Measurements from ENCODE around the gene CX3CR1.

Gene CX3CR1

DNA sequence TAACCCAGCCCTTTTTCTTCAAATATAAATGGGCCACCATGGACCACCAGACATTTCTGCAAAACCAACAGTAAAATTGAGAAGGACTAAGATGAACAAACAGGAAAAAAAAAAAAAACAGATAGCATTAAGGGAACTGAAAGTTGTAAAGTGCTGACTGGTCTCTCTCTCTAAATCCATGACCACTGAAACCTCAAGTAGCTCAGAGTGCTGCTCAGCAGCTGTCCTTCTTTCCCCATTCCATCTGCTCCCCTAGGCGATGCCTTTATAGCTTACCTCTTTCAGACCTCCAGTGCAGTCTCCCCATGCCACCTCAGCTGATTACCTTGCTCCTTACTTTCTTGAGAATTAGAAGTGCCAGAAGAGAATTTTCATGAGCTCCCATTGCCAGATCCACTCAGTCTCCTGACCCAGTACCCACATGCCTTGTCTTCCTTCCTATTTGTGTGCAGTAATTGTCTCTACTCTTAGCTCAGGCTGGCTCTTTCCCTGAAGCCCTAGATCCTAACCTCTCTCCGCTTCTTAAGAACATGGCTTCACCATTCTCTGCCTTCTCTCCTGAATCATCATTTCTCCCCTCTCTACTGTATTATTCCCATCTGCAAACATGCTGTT is 63.6 kb downstream of the CX3CR1 start:
- H3K4me1 ChIP-seq (ENCODE audit: insufficient read depth, low read length), result no peaks in the 10 kb centered on the region
- no peak overlapping the region for H3K4me3 ChIP-seq (ENCODE audit: low read depth in 1 of 2, low read length in 2 of 2)
- no peaks in the 10 kb centered on the region for H3K36me3 ChIP-seq (ENCODE audit: insufficient read depth, low read length)
- H3K9ac ChIP-seq (ENCODE audit: low read length), result no peak overlapping the region
- no peaks in the 10 kb centered on the region for H3K27me3 ChIP-seq (ENCODE audit: control insufficient read depth in 1 of 2, insufficient read depth in 2 of 2, low read length in 2 of 2)
- no peaks in the 10 kb centered on the region for H3K9me3 ChIP-seq (ENCODE audit: low read length)
- H3K27ac ChIP-seq (ENCODE audit: low read depth, low read length), result no peak overlapping the region

DNA sequence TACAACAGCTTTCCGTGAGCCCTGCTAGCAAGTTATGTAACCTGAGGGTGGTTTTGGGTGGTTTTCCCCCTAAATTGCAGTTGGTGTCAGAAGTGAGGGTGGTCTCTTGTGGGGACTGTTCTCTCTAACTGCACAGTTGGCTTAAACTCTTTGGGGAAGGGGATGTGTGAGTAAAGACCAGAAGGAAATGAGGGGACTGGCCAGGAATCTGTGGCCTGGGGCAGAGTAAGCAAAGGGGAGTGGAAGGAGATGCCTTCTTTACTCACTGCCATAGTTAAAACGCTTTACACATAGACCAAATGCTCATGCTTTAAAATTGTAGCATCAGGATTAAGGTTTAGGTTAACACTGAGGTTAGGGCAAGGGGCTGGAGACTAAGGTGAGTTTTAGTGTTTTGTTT is 66.2 kb downstream of the CX3CR1 start:
- Histone ChIP-seq H3K36me3 (ENCODE audit: insufficient read depth, low read length) (no peaks in the 10 kb centered on the region), H3K27ac (ENCODE audit: low read depth, low read length) (no peak overlapping the region), H3K9ac (ENCODE audit: low read length) (no peak overlapping the region), H3K9me3 (ENCODE audit: low read length) (no peaks in the 10 kb centered on the region), H3K27me3 (ENCODE audit: control insufficient read depth in 1 of 2, insufficient read depth in 2 of 2, low read length in 2 of 2) (no peaks in the 10 kb centered on the region), H3K4me1 (ENCODE audit: insufficient read depth, low read length) (no peaks in the 10 kb centered on the region), H3K4me3 (ENCODE audit: low read depth in 1 of 2, low read length in 2 of 2) (no peak overlapping the region)

Measured in muscle layer of colon (tissue), 2 donors.